Esophagus squamous epithelium (tissue), 5 donors: ENCODE measurements around the gene GNG12. TPM values are rescaled to one million over a fixed set of nuclear protein-coding genes. Genes with fewer than 3 reads are reported as not detected.

Experiments used
- DNase-seq: peaks from one replicate; lab custom pipeline; 2025; lab: John Stamatoyannopoulos, UW
- H3K27ac ChIP-seq, 4 donors: fragments of 200-600 bp; sonication (generic); one replicate each; pipeline ENCODE4 v1.5.1; 2016 to 2019; ENCODE audit warnings: mild to moderate bottlenecking in 1 of 4
- H3K27me3 ChIP-seq, 4 donors: fragments of 200-600 bp; sonication (generic); 1 replicate in 3 of 4; 2 replicates in 1 of 4; pipeline versions ENCODE4 v1.5.1 to v1.6.0; 2017 to 2021; ENCODE audit warnings: antibody characterized with exemption in 1 of 4
- H3K36me3 ChIP-seq, 3 donors: fragments of 200-600 bp; sonication (generic); one replicate each; pipeline ENCODE4 v1.5.1; 2016 to 2019
- H3K4me1 ChIP-seq, 3 donors: fragments of 200-600 bp; sonication (generic); one replicate each; pipeline ENCODE4 v1.5.1; 2017 to 2019
- H3K4me3 ChIP-seq, 4 donors: fragments of 200-600 bp; sonication (generic); 1 replicate in 3 of 4; 2 replicates in 1 of 4; pipeline ENCODE4 v1.5.1; 2016 to 2019; ENCODE audit warnings: mild to moderate bottlenecking in 2 of 4, moderate library complexity in 1 of 4
- H3K9me3 ChIP-seq, 3 donors: fragments of 200-600 bp; sonication (generic); one replicate each; pipeline ENCODE4 v1.5.1; 2016 to 2019
- CTCF ChIP-seq, 6 experiments: fragments of 450-650 bp in 4 of 6; fragments of 200-600 bp in 2 of 6; sonication (generic) in 2 of 6; IDR thresholded peaks; one replicate each; pipeline ENCODE4 v1.5.1; 2016 to 2019; ENCODE audit warnings: antibody characterized with exemption in 6 of 6, mild to moderate bottlenecking in 4 of 6, moderate library complexity in 4 of 6
- POLR2A ChIP-seq, 4 donors: fragments of 450-650 bp; IDR thresholded peaks; one replicate each; pipeline ENCODE4 v1.6.1; 2017; ENCODE audit warnings: antibody characterized with exemption in 4 of 4, mild to moderate bottlenecking in 4 of 4, moderate library complexity in 3 of 4
- WGBS, 2 donors: methylation state at CpG; one replicate each; pipeline ENCODE4 v1.1.5; 2018; 5-methylcytosine and 5-hydroxymethylcytosine counted together
- intact Hi-C: fragments of 100-400 bp; cut with DNase I; formaldehyde crosslinking; loops from one replicate; pipeline ENCODE4 v1.15.0; 2022
- total RNA-seq, 4 donors: library from RNA; depleted of rRNA; stranded (reverse); fragments of >200 nt; gene quantifications; one replicate each; pipeline ENCODE4 v1.1.0, GENCODE V29; 2016
- donor health status: DM: yes; HTN: yes; CAD: no.

The GNG12 gene
- total RNA-seq, 4 donors from 2014 or later = 65.4 to 104 (median 89.9) TPM

DNA sequence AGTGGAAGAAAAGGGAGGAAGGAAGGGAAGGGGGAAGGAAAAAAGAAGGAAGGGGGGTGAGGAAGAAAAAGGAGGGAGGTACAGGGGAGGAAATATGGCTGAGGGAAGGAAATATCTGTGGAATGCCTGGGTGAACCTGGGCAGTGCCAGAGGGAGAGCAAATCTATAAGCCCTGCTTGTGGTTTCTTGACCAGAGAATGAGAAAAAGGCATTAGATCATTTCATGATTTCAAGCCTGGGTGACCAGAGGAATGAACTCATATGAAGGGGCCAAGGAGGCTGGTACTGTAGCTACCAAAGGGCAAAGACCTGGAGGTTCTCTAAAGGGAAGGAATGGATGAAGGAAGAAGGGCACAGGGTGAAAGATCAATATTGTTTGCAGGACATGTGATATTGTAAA is 31.4 kb downstream of the GNG12 start:
- no peak for DNase-seq
- intact Hi-C loops = no loop called here
- no peak overlapping the region for H3K4me3 ChIP-seq
- H3K27ac ChIP-seq = no peak overlapping the region
- peaks cover 5 to 33% (median 18%) of the 10 kb centered on the region in 3 donors for H3K4me1 ChIP-seq
- H3K9me3 ChIP-seq = no peaks in the 10 kb centered on the region
- peaks cover 0 to 8% (median 0%) of the 10 kb centered on the region in 3 donors for H3K36me3 ChIP-seq
- H3K27me3 ChIP-seq = no peaks in the 10 kb centered on the region
- TF ChIP-seq POLR2A (IDR thresholded peaks at IDR 0.05) = no peak
- no peak for TF ChIP-seq CTCF (IDR thresholded peaks at IDR 0.05)

- TF ChIP-seq POLR2A (IDR thresholded peaks at IDR 0.05) (no peak), CTCF (IDR thresholded peaks at IDR 0.05) (no peak)
- Histone ChIP-seq H3K9me3 (no peaks in the 10 kb centered on the region), H3K27me3 (no peaks in the 10 kb centered on the region), H3K4me3 (no peak overlapping the region), H3K4me1 (peaks cover 0 to 59% (median 13%) of the 10 kb centered on the region in 3 donors), H3K36me3 (peaks cover 0 to 8% (median 0%) of the 10 kb centered on the region in 3 donors), H3K27ac (no peak overlapping the region)
- WGBS, 2 donors = 85% methylated on average over 7 of the region's 8 CpGs
- no peak for DNase-seq
- intact Hi-C loops = no loop called here
These were observed 37.9 kb downstream of the GNG12 start for GRCh38 chr1:67795179-67795912.

DNA sequence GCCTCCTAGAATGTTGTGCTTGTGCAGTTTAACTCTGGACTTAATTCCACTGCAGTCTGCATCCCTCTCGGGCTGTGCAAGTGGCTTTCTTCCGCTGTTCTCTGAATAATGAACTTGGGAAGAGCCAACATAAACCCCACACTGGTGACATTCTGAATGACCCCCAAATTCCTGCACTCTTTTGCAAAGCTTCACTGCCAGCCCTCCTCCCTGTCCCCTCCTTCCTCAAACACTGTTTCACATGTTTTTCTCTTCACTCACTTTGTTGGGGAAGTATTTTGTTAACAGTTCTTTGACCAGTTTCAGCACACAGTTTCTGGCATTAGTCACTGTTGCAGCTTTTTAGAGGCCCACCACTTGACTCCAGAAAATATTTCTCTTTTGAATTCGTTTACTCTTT is 39.7 kb downstream of the GNG12 start:
- DNase-seq = no peak
- TF ChIP-seq CTCF (IDR thresholded peaks at IDR 0.05) (no peak), POLR2A (IDR thresholded peaks at IDR 0.05) (no peak)
- H3K36me3 ChIP-seq = peaks cover 0 to 8% (median 0%) of the 10 kb centered on the region in 3 donors
- H3K9me3 ChIP-seq = no peaks in the 10 kb centered on the region
- H3K4me1 ChIP-seq = peaks cover 0 to 75% (median 13%) of the 10 kb centered on the region in 3 donors
- 59 to 64% methylated on average over 3 of the region's 3 CpGs for WGBS, 2 donors
- H3K27ac ChIP-seq = peak overlapping the region in 3 of 4 donors; percentile 48 to 61 (median 57)
- no peak overlapping the region for H3K4me3 ChIP-seq
- intact Hi-C loops = no loop called here
- no peaks in the 10 kb centered on the region for H3K27me3 ChIP-seq

DNA sequence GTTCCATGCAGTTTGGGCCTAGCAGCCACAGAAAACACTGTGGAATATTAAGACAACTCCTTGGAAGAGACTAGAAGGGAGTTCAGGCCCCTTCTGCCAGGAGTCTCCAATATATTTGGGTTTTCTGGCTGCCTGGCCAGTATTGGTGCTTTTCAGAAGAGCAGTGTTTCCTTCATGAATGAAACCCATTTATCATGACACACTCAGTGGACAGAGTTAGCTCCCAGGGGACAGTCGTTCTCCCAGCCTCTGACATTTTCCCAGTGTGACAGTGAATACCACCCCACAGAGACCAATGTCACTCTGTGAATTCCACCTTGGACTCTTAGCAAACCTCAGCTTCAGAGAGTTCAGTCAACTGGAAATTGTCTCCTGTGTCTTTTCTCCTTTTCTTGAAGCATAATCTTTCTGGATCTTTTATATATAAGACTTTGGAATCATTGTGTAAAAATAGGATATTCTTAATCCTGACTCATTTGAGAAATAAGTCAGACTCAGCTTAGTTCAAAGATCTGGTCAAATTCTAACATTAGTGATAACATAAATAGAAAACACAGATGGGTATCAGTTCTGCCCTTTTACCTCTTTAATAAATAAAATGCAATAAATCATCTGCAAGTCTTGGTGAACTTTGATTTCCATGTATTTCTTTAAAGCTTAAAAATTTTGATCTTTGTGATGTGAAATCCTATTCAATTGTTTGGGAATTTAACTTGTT is 40.4 kb downstream of the GNG12 start:
- intact Hi-C loops = no loop called here
- 47 to 56% methylated on average over 1 of the region's 1 CpG for WGBS, 2 donors
- no peak for DNase-seq
- peaks cover 0 to 82% (median 17%) of the 10 kb centered on the region in 3 donors for H3K4me1 ChIP-seq
- H3K27me3 ChIP-seq = no peaks in the 10 kb centered on the region
- peaks cover 0 to 4% (median 0%) of the 10 kb centered on the region in 3 donors for H3K36me3 ChIP-seq
- TF ChIP-seq CTCF (IDR thresholded peaks at IDR 0.05) (no peak), POLR2A (IDR thresholded peaks at IDR 0.05) (no peak)
- H3K9me3 ChIP-seq = no peaks in the 10 kb centered on the region
- no peak overlapping the region for H3K4me3 ChIP-seq
- H3K27ac ChIP-seq = peak overlapping the region; percentile 11 to 72 (median 52)

GRCh38 chr1:67792103-67792502 is 41.2 kb downstream of the GNG12 start:
- Histone ChIP-seq H3K27me3 (no peaks in the 10 kb centered on the region), H3K9me3 (no peaks in the 10 kb centered on the region), H3K4me3 (no peak overlapping the region), H3K4me1 (peaks cover 0 to 84% (median 17%) of the 10 kb centered on the region in 3 donors), H3K36me3 (no peaks in the 10 kb centered on the region), H3K27ac (peak overlapping the region in 3 of 4 donors; percentile 42 to 72 (median 61))
- DNase-seq = no peak
- WGBS, 2 donors = 42 to 53% methylated on average over 5 of the region's 5 CpGs
- intact Hi-C loops = no loop called here
- TF ChIP-seq CTCF (IDR thresholded peaks at IDR 0.05) = no peak
- TF ChIP-seq POLR2A (IDR thresholded peaks at IDR 0.05) = no peak
